HepG2 (cell line): ENCODE data around the gene CIROP. TPM values are rescaled to one million over a fixed set of nuclear protein-coding genes. Genes with fewer than 3 reads are reported as not detected.

Experiments
- HNF1A ChIP-seq, 2 experiments: sonication (generic) in 1 of 2; formaldehyde crosslinking in 1 of 2; IDR thresholded peaks; 2 replicates each; pipeline versions ENCODE4 v1.4.0 to v1.6.1; 2016 to 2020; ENCODE audit warnings: borderline replicate concordance in 1 of 2, low read depth in 1 of 2, mild to moderate bottlenecking in 1 of 2, missing genetic modification reagents in 1 of 2
- MBD4 ChIP-seq: IDR thresholded peaks from 2 replicates; pipeline ENCODE4 v1.6.1; 2012; ENCODE audit warnings: low read length, inconsistent platforms, borderline replicate concordance
- MTERF4 ChIP-seq: sonication (generic); formaldehyde crosslinking; IDR thresholded peaks from 2 replicates; pipeline ENCODE4 v1.8.0; 2023; ENCODE audit warnings: mild to moderate bottlenecking, missing genetic modification reagents
- SETDB1 ChIP-seq: sonication (generic); formaldehyde crosslinking; IDR thresholded peaks from 2 replicates; pipeline ENCODE4 v1.5.1; 2020; ENCODE audit warnings: missing genetic modification reagents, mild to moderate bottlenecking, borderline replicate concordance
- SRSF4 ChIP-seq: fragments of 200-400 bp; formaldehyde crosslinking; IDR thresholded peaks from one replicate; pipeline ENCODE4 v1.6.1; 2018; ENCODE audit warnings: mild to moderate bottlenecking, low read depth, low read length, moderate library complexity; ENCODE audit not compliant: poor library complexity, severe bottlenecking
- STAT6 ChIP-seq: sonication (generic); formaldehyde crosslinking; IDR thresholded peaks from 2 replicates; pipeline ENCODE4 v1.4.0; 2020; ENCODE audit warnings: missing genetic modification reagents, mild to moderate bottlenecking, borderline replicate concordance
- ZFP62 ChIP-seq: sonication (generic); formaldehyde crosslinking; IDR thresholded peaks from 2 replicates; pipeline ENCODE4 v1.4.0; 2020; ENCODE audit warnings: missing genetic modification reagents
- ZNF136 ChIP-seq: sonication (generic); formaldehyde crosslinking; IDR thresholded peaks from 2 replicates; pipeline ENCODE4 v1.8.1; 2022; ENCODE audit warnings: low read depth, mild to moderate bottlenecking, moderate library complexity, missing genetic modification reagents
- ZNF24 ChIP-seq: fragments of 450-650 bp; IDR thresholded peaks from 2 replicates; pipeline ENCODE4 v1.6.1; 2017; ENCODE audit warnings: antibody characterized with exemption, mild to moderate bottlenecking
- ZNF800 ChIP-seq: sonication (generic); formaldehyde crosslinking; IDR thresholded peaks from 2 replicates; pipeline ENCODE4 v1.4.0; 2020; ENCODE audit warnings: missing genetic modification reagents
- ZNF891 ChIP-seq: sonication (generic); formaldehyde crosslinking; IDR thresholded peaks from 2 replicates; pipeline ENCODE4 v1.5.0; 2020; ENCODE audit warnings: mild to moderate bottlenecking, missing genetic modification reagents
- ZXDC ChIP-seq: sonication (generic); formaldehyde crosslinking; IDR thresholded peaks from 2 replicates; pipeline ENCODE4 v1.5.0; 2020; ENCODE audit warnings: mild to moderate bottlenecking, missing genetic modification reagents
- polyA plus RNA-seq, 8 experiments: library from polyadenylated mRNA; depleted of rRNA in 3 of 8; stranded (reverse) in 7 of 8; unstranded in 1 of 8; fragments of >200 nt; fragmentation: Illumina TruSeq in 4 of 8; extraction: Trizol in 4 of 8; gene quantifications; 2 replicates each; pipeline versions ENCODE4 v1.2.1 to v1.2.3, GENCODE V29; 2011 to 2016; ENCODE audit warnings: low read depth in 4 of 8, missing spikeins in 1 of 8, mixed read lengths in 1 of 8; ENCODE audit not compliant: insufficient read depth in 1 of 8
- total RNA-seq, 5 experiments: library from RNA; depleted of rRNA; stranded (reverse); fragments of >200 nt; fragmentation: Illumina TruSeq; extraction: Trizol; gene quantifications; 2 replicates each; pipeline ENCODE4 v1.2.3, GENCODE V29; 2016; ENCODE audit warnings: low read depth in 1 of 5

Gene CIROP
- total and polyA plus RNA-seq, 2 of the 13 experiments (the other 11 are each of a cell fraction or from before 2014, with no cell fraction given), result 0.07 TPM; not detected in 1

GRCh38 chr14:23104591-23105347, at the start of gene CIROP (continued):
- TF ChIP-seq HNF1A (IDR thresholded peaks at IDR 0.05; ENCODE audit: low read depth), result no peak
- no peak for TF ChIP-seq HNF1A (CRISPR knock-in tag; IDR thresholded peaks at IDR 0.05; ENCODE audit: borderline replicate concordance)
- TF ChIP-seq MBD4, result no peak
- no peak for TF ChIP-seq ZNF24
- TF ChIP-seq SETDB1 (CRISPR knock-in tag), result no peak
- TF ChIP-seq ZXDC (CRISPR knock-in tag), result 0 out of 2 replicates have a peak, but pooled peaks have one; percentile 52
- no peak for TF ChIP-seq ZNF136 (CRISPR knock-in tag)
- TF ChIP-seq ZNF800 (CRISPR knock-in tag), result no peak
- TF ChIP-seq STAT6, result no peak
- no peak for TF ChIP-seq ZNF891 (CRISPR knock-in tag)
- no peak for TF ChIP-seq MTERF4 (CRISPR knock-in tag)
- no peak for TF ChIP-seq SRSF4
- TF ChIP-seq ZFP62, result no peak
